Hypothalamus (tissue), 51 donors: ENCODE measurements around the gene FBLN1.
"Not testable (repeated sequence)": the region's sequence is repeated elsewhere in the genome, so short reads cannot be mapped to it uniquely, and the experiment has no call there.

Source experiments
- DNase-seq, 51 donors: peaks; one replicate each; lab custom pipeline; 2025; lab: John Stamatoyannopoulos, UW

Gene FBLN1

GRCh38 chr22:45582236-45582954, 79.7 kb downstream of the FBLN1 start:
- DNase-seq: no peak

- DNase-seq: no peak
Observed at GRCh38 chr22:45582955-45583320, 80.3 kb downstream of the FBLN1 start.

GRCh38 chr22:45583504-45583903, 80.8 kb downstream of the FBLN1 start:
- no peak for DNase-seq

- peak in 3 of 51 donors; percentile 23 to 40 (median 29) for DNase-seq
Observed at GRCh38 chr22:45584121-45584570, 81.5 kb downstream of the FBLN1 start.

GRCh38 chr22:45584621-45585436, 82.1 kb downstream of the FBLN1 start:
- DNase-seq: no peak

- DNase-seq: peak in 2 of 51 donors; percentile 5 to 11
Observed at GRCh38 chr22:45585437-45585755, 82.7 kb downstream of the FBLN1 start.

GRCh38 chr22:45585946-45586540, 83.4 kb downstream of the FBLN1 start:
- no peak for DNase-seq

GRCh38 chr22:45586651-45587405, 84.1 kb downstream of the FBLN1 start:
- no peak for DNase-seq

GRCh38 chr22:45587638-45588505, 85.2 kb downstream of the FBLN1 start:
- no peak for DNase-seq

GRCh38 chr22:45589556-45589955, 86.9 kb downstream of the FBLN1 start:
- no peak for DNase-seq

GRCh38 chr22:45590262-45590661, 87.6 kb downstream of the FBLN1 start:
- no peak for DNase-seq

GRCh38 chr22:45591633-45592213, 89.0 kb downstream of the FBLN1 start:
- not testable (repeated sequence) for DNase-seq

GRCh38 chr22:45594123-45594941, 91.6 kb downstream of the FBLN1 start:
- DNase-seq: no peak

GRCh38 chr22:45597460-45598192, 94.9 kb downstream of the FBLN1 start:
- no peak for DNase-seq

- no peak for DNase-seq
Observed at GRCh38 chr22:45598596-45599217, 96.0 kb downstream of the FBLN1 start.

GRCh38 chr22:45599836-45600577, 97.3 kb downstream of the FBLN1 start:
- DNase-seq: no peak
